HEK293T (cell line): ENCODE measurements around the gene AQP2.

Experiments
- CTCF ChIA-PET: fragments of 350-600 bp; formaldehyde crosslinking; extraction: SDS; loops from one replicate; lab custom pipeline; 2021; ENCODE audit warnings: antibody characterized with exemption, inconsistent platforms; lab: Yijun Ruan, JAX
- POLR2A ChIA-PET: fragments of 350-600 bp; formaldehyde crosslinking; extraction: SDS; loops from one replicate; lab custom pipeline; 2020; ENCODE audit warnings: antibody characterized with exemption, inconsistent platforms; lab: Yijun Ruan, JAX
- DNase-seq: peaks from one replicate; pipeline ENCODE4 v3.0.0; 2012; ENCODE audit warnings: mixed read lengths; ENCODE audit errors: extremely low spot score
- ARNT ChIP-seq: fragments of 450-650 bp; IDR thresholded peaks from 2 replicates; pipeline ENCODE4 v1.6.1; 2017; ENCODE audit warnings: mild to moderate bottlenecking
- BHLHE40 ChIP-seq: fragments of 450-650 bp; IDR thresholded peaks from 2 replicates; pipeline ENCODE4 v1.6.1; 2016; ENCODE audit warnings: mild to moderate bottlenecking, moderate library complexity, borderline replicate concordance
- CTBP1 ChIP-seq: fragments of 450-650 bp; IDR thresholded peaks from 2 replicates; pipeline ENCODE4 v1.6.1; 2016; ENCODE audit warnings: borderline replicate concordance
- ELF4 ChIP-seq: fragments of 450-650 bp; IDR thresholded peaks from 2 replicates; pipeline ENCODE4 v1.6.1; 2017; ENCODE audit warnings: antibody characterized with exemption
- FOXA1 ChIP-seq: fragments of 450-650 bp; IDR thresholded peaks from 2 replicates; pipeline ENCODE4 v1.6.1; 2016; ENCODE audit warnings: mild to moderate bottlenecking
- FOXK2 ChIP-seq: fragments of 450-650 bp; IDR thresholded peaks from 2 replicates; pipeline ENCODE4 v1.6.1; 2016; ENCODE audit warnings: mild to moderate bottlenecking
- FOXM1 ChIP-seq: fragments of 450-650 bp; IDR thresholded peaks from 2 replicates; pipeline ENCODE4 v1.6.1; 2017; ENCODE audit warnings: mild to moderate bottlenecking, borderline replicate concordance
- HDGF ChIP-seq: fragments of 450-650 bp; IDR thresholded peaks from 2 replicates; pipeline ENCODE4 v1.6.1; 2017; ENCODE audit warnings: antibody characterized with exemption, borderline replicate concordance
- L3MBTL2 ChIP-seq: fragments of 450-650 bp; conservative IDR thresholded peaks from 2 replicates; pipeline ENCODE4 v1.6.1; 2016; ENCODE audit warnings: mild to moderate bottlenecking
- LEF1 ChIP-seq: fragments of 450-650 bp; IDR thresholded peaks from 2 replicates; pipeline ENCODE4 v1.6.1; 2017; ENCODE audit warnings: mild to moderate bottlenecking, borderline replicate concordance
- NFRKB ChIP-seq: fragments of 450-650 bp; IDR thresholded peaks from 2 replicates; pipeline ENCODE4 v1.6.1; 2016; ENCODE audit warnings: mild to moderate bottlenecking, moderate library complexity
- PKNOX1 ChIP-seq: fragments of 450-650 bp; IDR thresholded peaks from 2 replicates; pipeline ENCODE4 v1.6.1; 2016
- SP1 ChIP-seq: fragments of 450-650 bp; IDR thresholded peaks from 2 replicates; pipeline ENCODE4 v1.6.1; 2017
- SUZ12 ChIP-seq: fragments of 450-650 bp; IDR thresholded peaks from 2 replicates; pipeline ENCODE4 v1.6.1; 2016; ENCODE audit warnings: mild to moderate bottlenecking
- TARDBP ChIP-seq: fragments of 450-650 bp; IDR thresholded peaks from 2 replicates; pipeline ENCODE4 v1.6.1; 2016
- ZNF384 ChIP-seq: fragments of 450-650 bp; IDR thresholded peaks from 2 replicates; pipeline ENCODE4 v1.6.1; 2016

AQP2 gene

GRCh38 chr12:49929581-49929980 lies 21.0 kb upstream of the AQP2 start:
- POLR2A ChIA-PET, result no interaction called here
- DNase-seq, result no peak
- no peak for TF ChIP-seq ELF4
- CTCF ChIA-PET, result no interaction called here

- POLR2A ChIA-PET, result no interaction called here
- no peak for TF ChIP-seq FOXM1
- no peak for TF ChIP-seq LEF1
- no peak for TF ChIP-seq ELF4
- no peak for TF ChIP-seq SP1
- no peak for TF ChIP-seq ZNF384
- TF ChIP-seq FOXA1, result no peak
- TF ChIP-seq ARNT, result no peak
- no peak for TF ChIP-seq PKNOX1
- TF ChIP-seq BHLHE40, result no peak
- no peak for TF ChIP-seq SUZ12
- TF ChIP-seq FOXK2, result no peak
- TF ChIP-seq TARDBP, result no peak
- TF ChIP-seq CTBP1, result no peak
- TF ChIP-seq NFRKB, result no peak
- TF ChIP-seq HDGF, result no peak
- CTCF ChIA-PET, result interaction anchor here (1.4 kb wide), 1 partner anchor 36 kb away, joined by 4 read pairs; no protein-coding TSS in a partner anchor
- DNase-seq, result no peak
These were observed 19.8 kb upstream of the AQP2 start for GRCh38 chr12:49930515-49931288.

GRCh38 chr12:49932023-49932422 lies 18.5 kb upstream of the AQP2 start:
- TF ChIP-seq FOXM1 (no peak), ELF4 (no peak), CTBP1 (no peak), SUZ12 (no peak), PKNOX1 (no peak), SP1 (no peak), HDGF (no peak), FOXK2 (no peak), FOXA1 (no peak), NFRKB (no peak), ZNF384 (no peak), LEF1 (no peak), TARDBP (no peak), ARNT (no peak)
- CTCF ChIA-PET, result interaction anchor here (1.4 to 3.5 kb wide), 2 partner anchors 13 to 35 kb away, joined by 4 to 20 read pairs; no protein-coding TSS in a partner anchor
- POLR2A ChIA-PET, result interaction anchor here (1.1 kb wide), 1 partner anchor 13 kb away, joined by 3 read pairs; no protein-coding TSS in a partner anchor
- no peak for DNase-seq

- ChIA-PET POLR2A (interaction anchor here (1.1 kb wide), 1 partner anchor 12 kb away, joined by 3 read pairs; no protein-coding TSS in a partner anchor), CTCF (interaction anchor here (3.5 kb wide), 1 partner anchor 13 kb away, joined by 20 read pairs; no protein-coding TSS in a partner anchor)
- DNase-seq, result no peak
- TF ChIP-seq L3MBTL2 (no peak), CTBP1 (no peak), FOXA1 (no peak), ZNF384 (no peak), FOXM1 (no peak), ELF4 (no peak), PKNOX1 (no peak), NFRKB (no peak), LEF1 (no peak), HDGF (no peak), ARNT (no peak), FOXK2 (no peak), SUZ12 (no peak), SP1 (no peak), TARDBP (no peak), BHLHE40 (no peak)
These were observed 17.9 kb upstream of the AQP2 start for GRCh38 chr12:49932533-49933130.

GRCh38 chr12:49933796-49934195 lies 16.7 kb upstream of the AQP2 start:
- TF ChIP-seq ZNF384 (peak; percentile 23; the same call in 1 of the 2 replicates), ELF4 (no peak)
- ChIA-PET CTCF (interaction anchor here (1.0 to 3.5 kb wide), 2 partner anchors 12 to 34 kb away, joined by 3 to 20 read pairs; no protein-coding TSS in a partner anchor), POLR2A (interaction anchor here (1.3 kb wide), 1 partner anchor 11 kb away, joined by 5 read pairs; no protein-coding TSS in a partner anchor)
- no peak for DNase-seq

- POLR2A ChIA-PET, result interaction anchor here (1.3 kb wide), 1 partner anchor 11 kb away, joined by 5 read pairs; no protein-coding TSS in a partner anchor
These were observed 16.0 kb upstream of the AQP2 start for GRCh38 chr12:49934505-49934904.

More at GRCh38 chr12:49934505-49934904, 16.0 kb upstream of the AQP2 start:
- CTCF ChIA-PET, result interaction anchor here (3.5 kb wide), 1 partner anchor 11 kb away, joined by 20 read pairs; no protein-coding TSS in a partner anchor
- no peak for DNase-seq
- TF ChIP-seq ELF4 (no peak), NFRKB (no peak), L3MBTL2 (no peak), BHLHE40 (no peak), ARNT (no peak), ZNF384 (no peak), HDGF (no peak), FOXM1 (no peak), FOXK2 (no peak), TARDBP (no peak), CTBP1 (no peak), PKNOX1 (no peak), SUZ12 (no peak), FOXA1 (no peak)
